Progenitor cell of endocrine pancreas (in vitro differentiated cells): ENCODE data around the gene UBE2K. TPM values are rescaled to one million over a fixed set of nuclear protein-coding genes. Genes with fewer than 3 reads are reported as not detected.
"Not testable (repeated sequence)": the region's sequence is repeated elsewhere in the genome, so short reads cannot be mapped to it uniquely, and the experiment has no call there.

Source experiments
- DNase-seq: peaks from one replicate; pipeline ENCODE4 v3.0.0; 2021; ENCODE audit warnings: low spot score; ENCODE audit not compliant: unreplicated experiment
- H3K27ac Mint-ChIP-seq: 2 replicates; pipeline ENCODE4 v1.8.0; 2021; ENCODE audit warnings: mild to moderate bottlenecking, moderate library complexity, mixed read lengths
- H3K27me3 Mint-ChIP-seq: 2 replicates; pipeline ENCODE4 v1.8.0; 2021; ENCODE audit warnings: mixed read lengths
- H3K36me3 Mint-ChIP-seq: 2 replicates; pipeline ENCODE4 v1.8.0; 2022; ENCODE audit warnings: mixed read lengths; ENCODE audit not compliant: insufficient read depth
- H3K4me1 Mint-ChIP-seq: 2 replicates; pipeline ENCODE4 v1.8.0; 2021; ENCODE audit warnings: low read depth, mixed read lengths
- H3K4me3 Mint-ChIP-seq: 2 replicates; pipeline ENCODE4 v1.8.0; 2021; ENCODE audit warnings: low read depth, mild to moderate bottlenecking, moderate library complexity, mixed read lengths
- H3K9me3 Mint-ChIP-seq: 2 replicates; pipeline ENCODE4 v1.8.0; 2021; ENCODE audit warnings: low read depth, mixed read lengths
- total RNA-seq: library from RNA; stranded (reverse); gene quantifications from 2 replicates; pipeline ENCODE4 v1.2.1, GENCODE V29; 2021
- TF ChIP-seq, protein P1 (sequence below): fragments of 200-600 bp; sonication (generic); IDR thresholded peaks from one replicate; pipeline ENCODE4 v1.5.0; 2021; ENCODE audit warnings: antibody characterized with exemption, mild to moderate bottlenecking; ENCODE audit not compliant: unreplicated experiment

Gene UBE2K
- total RNA-seq, 1 donor from 2014 or later, result 110 TPM

DNA sequence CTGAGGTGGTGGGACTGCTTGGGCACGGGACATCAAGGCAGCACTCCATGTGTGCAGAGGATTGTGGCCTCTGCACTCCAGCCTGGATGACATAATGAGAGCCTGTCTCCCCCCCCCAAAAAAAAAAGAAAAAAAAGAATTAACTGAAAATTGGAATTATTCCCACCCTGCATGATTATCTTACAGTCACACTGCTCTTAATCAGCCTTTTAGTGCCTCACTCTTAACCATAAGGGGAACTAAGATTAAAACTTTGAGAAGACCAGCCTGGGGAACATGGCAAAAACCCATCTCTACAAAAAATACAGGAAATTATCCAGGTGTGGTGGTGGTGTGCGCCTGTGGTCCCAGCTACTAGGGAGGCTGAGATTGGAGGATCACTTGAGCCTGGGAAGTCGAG is 94.6 kb downstream of the UBE2K start:
- Mint-ChIP-seq H3K27ac (no peak overlapping the region), H3K4me1 (no peaks in the 10 kb centered on the region), H3K4me3 (no peak overlapping the region), H3K36me3 (no peaks in the 10 kb centered on the region), H3K27me3 (no peaks in the 10 kb centered on the region), H3K9me3 (no peaks in the 10 kb centered on the region)
- TF ChIP-seq, protein P1, sequence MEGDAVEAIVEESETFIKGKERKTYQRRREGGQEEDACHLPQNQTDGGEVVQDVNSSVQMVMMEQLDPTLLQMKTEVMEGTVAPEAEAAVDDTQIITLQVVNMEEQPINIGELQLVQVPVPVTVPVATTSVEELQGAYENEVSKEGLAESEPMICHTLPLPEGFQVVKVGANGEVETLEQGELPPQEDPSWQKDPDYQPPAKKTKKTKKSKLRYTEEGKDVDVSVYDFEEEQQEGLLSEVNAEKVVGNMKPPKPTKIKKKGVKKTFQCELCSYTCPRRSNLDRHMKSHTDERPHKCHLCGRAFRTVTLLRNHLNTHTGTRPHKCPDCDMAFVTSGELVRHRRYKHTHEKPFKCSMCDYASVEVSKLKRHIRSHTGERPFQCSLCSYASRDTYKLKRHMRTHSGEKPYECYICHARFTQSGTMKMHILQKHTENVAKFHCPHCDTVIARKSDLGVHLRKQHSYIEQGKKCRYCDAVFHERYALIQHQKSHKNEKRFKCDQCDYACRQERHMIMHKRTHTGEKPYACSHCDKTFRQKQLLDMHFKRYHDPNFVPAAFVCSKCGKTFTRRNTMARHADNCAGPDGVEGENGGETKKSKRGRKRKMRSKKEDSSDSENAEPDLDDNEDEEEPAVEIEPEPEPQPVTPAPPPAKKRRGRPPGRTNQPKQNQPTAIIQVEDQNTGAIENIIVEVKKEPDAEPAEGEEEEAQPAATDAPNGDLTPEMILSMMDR, result no peak
- no peak for DNase-seq

DNA sequence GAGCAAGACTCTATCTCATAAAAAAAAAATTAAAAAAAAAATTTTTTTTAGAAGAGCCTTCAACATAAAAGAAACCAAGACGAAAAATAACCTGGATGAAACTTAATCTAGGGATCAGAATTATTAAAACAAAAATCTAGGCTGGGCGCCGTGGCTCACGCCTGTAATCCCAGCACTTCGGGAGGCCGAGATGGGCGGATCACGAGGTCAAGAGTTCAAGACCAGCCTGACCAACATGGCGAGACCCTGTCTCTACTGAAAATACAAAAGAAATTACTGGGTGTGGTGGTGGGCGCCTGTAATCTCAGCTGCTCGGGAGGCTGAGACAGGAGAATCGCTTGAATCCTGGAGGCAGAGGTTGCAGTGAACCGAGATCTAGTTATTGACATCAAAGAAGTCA is 95.0 kb downstream of the UBE2K start:
- not testable (repeated sequence) for DNase-seq, H3K27me3 Mint-ChIP-seq, H3K4me3 Mint-ChIP-seq, H3K4me1 Mint-ChIP-seq, H3K36me3 Mint-ChIP-seq, H3K27ac Mint-ChIP-seq, H3K9me3 Mint-ChIP-seq

DNA sequence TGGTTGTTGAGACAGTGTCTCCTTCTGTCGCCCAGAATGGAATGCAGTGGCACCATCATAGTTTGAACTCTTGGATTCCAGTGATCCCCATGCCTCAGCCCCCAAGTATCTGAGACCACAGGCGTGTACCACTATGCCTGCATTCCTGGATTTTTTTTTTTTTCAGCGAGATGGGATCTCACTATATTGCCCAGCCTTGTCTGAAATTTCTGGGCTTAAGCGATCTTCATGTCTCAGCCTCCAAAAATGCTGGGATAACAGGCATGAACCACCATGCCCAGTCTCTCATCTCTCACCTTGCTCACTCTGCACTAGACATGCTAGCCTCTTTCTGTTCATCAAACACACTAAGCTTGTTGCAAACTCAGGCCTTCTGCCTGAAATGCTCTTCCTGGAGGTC is 104.1 kb downstream of the UBE2K start:
- TF ChIP-seq, protein P1, result no peak
- Mint-ChIP-seq H3K9me3 (no peaks in the 10 kb centered on the region), H3K36me3 (no peaks in the 10 kb centered on the region), H3K27me3 (no peaks in the 10 kb centered on the region), H3K27ac (no peak overlapping the region), H3K4me1 (no peaks in the 10 kb centered on the region), H3K4me3 (no peak overlapping the region)
- no peak for DNase-seq

DNA sequence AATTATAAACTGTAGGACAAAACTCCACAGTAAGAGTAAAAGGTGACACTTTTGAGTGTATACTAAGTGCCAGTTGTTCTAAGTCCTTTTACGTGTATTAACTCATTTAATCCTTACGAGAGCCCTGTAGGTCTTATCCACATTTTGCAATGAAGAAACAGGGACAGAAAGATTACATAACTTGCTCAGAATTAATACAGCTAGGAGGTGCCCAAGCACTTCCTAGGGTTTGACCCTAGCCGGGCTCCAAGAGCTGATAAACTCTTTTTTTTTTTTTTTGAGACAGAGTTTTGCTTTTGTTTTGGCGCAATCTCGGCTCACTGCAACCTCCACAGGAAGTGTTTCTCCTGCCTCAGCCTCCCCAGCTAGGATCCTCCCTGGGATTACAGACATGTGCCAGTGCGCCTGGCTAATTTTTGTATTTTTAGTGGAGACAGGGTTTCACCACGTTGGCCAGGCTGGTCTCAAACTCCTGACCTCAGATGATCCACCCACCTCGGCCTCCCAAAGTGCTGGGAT is 110.4 kb downstream of the UBE2K start:
- Mint-ChIP-seq H3K9me3 (no peaks in the 10 kb centered on the region), H3K4me3 (no peak overlapping the region), H3K4me1 (no peaks in the 10 kb centered on the region), H3K27ac (no peak overlapping the region), H3K36me3 (peaks cover 2% of the 10 kb centered on the region), H3K27me3 (no peaks in the 10 kb centered on the region)
- TF ChIP-seq, protein P1, result no peak
- DNase-seq, result no peak

DNA sequence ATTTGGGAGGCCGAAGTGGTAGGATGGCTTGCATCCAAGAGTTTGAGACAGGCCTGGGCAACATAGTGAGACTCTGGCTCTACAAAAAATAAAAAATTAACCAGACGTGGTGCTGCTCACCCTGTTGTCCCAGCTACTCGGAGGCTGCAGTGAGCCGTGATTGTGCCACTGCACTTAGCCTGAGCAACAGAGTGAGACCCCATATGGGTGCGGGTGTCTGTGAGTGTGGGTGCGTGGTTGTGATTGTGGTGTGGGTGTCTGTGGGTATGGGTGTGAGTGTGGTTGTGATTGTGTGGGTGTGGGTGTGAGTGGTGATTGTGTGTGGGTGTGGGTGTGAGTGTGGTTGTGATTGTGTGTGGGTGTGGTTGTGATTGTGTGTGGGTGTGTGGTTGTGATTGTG is 114.6 kb downstream of the UBE2K start:
- TF ChIP-seq, protein P1, result no peak
- H3K9me3 Mint-ChIP-seq, result no peaks in the 10 kb centered on the region
- peaks cover 5% of the 10 kb centered on the region for H3K36me3 Mint-ChIP-seq
- no peaks in the 10 kb centered on the region for H3K27me3 Mint-ChIP-seq
- peak overlapping the region; percentile 96 for H3K27ac Mint-ChIP-seq
- no peak overlapping the region for H3K4me3 Mint-ChIP-seq
- no peak for DNase-seq
- H3K4me1 Mint-ChIP-seq, result no peaks in the 10 kb centered on the region

DNA sequence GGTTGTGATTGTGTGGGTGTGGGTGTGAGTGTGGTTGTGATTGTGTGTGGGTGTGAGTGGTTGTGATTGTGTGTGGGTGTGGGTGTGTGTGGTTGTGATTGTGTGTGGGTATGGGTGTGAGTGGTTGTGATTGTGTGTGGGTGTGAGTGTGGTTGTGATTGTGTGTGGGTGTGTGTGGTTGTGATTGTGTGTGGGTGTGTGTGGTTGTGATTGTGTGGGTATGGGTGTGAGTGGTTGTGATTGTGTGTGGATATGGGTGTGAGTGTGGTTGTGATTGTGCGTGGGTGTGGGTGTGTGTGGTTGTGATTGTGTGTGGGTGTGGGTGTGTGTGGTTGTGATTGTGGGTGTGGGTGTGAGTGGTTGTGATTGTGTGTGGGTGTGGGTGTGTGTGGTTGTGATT is 115.1 kb downstream of the UBE2K start:
- H3K36me3 Mint-ChIP-seq, H3K27me3 Mint-ChIP-seq, DNase-seq, H3K9me3 Mint-ChIP-seq, H3K4me3 Mint-ChIP-seq, H3K27ac Mint-ChIP-seq, H3K4me1 Mint-ChIP-seq: not testable (repeated sequence)

DNA sequence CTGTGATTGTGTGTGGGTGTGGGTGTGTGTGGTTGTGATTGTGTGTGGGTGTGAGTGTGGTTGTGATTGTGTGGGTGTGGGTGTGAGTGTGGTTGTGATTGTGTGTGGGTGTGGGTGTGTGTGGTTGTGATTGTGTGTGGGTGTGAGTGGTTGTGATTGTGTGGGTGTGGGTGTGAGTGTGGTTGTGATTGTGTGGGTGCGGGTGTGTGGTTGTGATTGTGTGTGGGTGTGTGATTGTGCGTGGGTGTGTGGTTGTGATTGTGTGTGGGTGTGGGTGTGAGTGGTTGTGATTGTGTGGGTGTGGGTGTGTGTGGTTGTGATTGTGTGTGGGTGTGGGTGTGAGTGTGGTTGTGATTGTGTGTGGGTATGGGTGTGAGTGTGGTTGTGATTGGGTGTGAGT is 115.8 kb downstream of the UBE2K start:
- H3K36me3 Mint-ChIP-seq, H3K27ac Mint-ChIP-seq, H3K4me1 Mint-ChIP-seq, H3K4me3 Mint-ChIP-seq, DNase-seq, H3K9me3 Mint-ChIP-seq, H3K27me3 Mint-ChIP-seq: not testable (repeated sequence)
